ENCODE results near the gene PCNT. TPM values are rescaled to one million over a fixed set of nuclear protein-coding genes. Genes with fewer than 3 reads are reported as not detected.

The PCNT gene
- polyA plus RNA-seq, 6 donors from 2014 or later, result 4.7 to 32.5 (median 10.7) TPM

DNA sequence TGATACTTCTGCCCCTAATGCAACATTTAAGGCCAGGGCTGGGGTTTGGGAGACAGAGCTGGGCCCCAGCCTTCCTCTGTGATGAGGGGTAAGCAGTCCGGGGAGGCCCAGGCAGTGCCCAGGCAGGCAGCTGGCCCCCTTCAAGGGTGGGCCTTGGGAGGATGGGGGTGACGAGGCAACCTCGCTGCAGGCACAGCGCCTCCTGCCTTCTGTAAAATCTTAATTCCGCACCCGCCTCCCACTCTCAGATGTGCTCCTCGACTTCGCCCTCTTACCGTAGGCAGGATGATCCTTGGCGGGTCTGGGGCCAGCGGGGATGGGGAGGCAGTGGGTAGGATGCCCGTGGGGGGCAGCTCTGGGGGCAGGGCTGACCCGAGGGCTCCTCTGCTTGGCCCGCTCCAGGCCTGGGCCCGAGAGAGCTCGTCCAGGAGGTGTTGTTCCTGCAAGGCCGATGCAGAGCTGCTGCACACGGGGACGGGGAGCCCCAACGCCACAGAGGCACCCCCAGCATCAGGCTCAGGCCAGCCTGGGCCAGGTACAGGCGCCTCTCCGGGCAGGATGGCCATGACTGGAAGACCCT is 9.4 kb upstream of the PCNT start:
- no peaks in the 10 kb centered on the region for H3K27me3 Mint-ChIP-seq
- ATAC-seq (ENCODE audit: low read depth in 2 of 2), result no peak

DNA sequence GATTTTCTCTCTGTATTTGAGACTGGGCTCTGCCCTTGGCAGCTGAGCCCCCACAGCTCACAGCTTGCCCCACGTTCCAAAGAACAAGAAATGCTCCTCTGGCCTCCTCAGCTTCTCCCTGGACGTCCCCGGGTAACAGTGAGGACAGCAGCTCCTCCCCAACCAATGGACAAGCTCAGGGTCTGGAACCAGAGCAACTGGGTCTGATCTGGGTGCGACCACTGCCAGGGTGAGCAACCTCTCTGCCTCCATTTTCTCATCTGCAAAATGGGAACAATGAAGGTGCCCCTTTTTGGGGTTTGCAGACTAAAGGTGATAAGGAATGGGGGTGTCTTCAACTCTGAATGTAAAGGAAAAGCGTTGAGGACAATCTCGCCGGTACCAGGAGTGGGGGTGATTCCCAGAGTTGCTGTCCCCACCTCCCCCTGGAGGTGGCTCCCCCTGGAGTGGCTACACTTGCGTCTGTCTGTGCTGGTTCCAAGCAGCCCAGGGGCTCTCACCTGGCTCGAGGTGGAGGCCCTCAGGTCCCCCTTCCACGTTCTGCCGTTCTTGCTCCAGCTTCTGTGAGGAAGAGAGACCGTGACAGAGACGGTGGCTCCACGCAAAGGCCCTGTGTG is 7.1 kb upstream of the PCNT start:
- Mint-ChIP-seq H3K27me3 (no peaks in the 10 kb centered on the region), H3K36me3 (no peaks in the 10 kb centered on the region), H3K27ac (no peak overlapping the region), H3K4me3 (no peak overlapping the region), H3K4me1 (peaks cover 0 to 9% (median 3%) of the 10 kb centered on the region in 3 donors), H3K9me3 (no peaks in the 10 kb centered on the region)
- no peak for ATAC-seq (ENCODE audit: low read depth in 2 of 2)
- no peak for DNase-seq

More for the DNA sequence above, 9.4 kb upstream of the PCNT start:
- no peak for DNase-seq
- Mint-ChIP-seq H3K27ac (no peak overlapping the region), H3K36me3 (no peaks in the 10 kb centered on the region), H3K4me3 (no peak overlapping the region), H3K9me3 (no peaks in the 10 kb centered on the region), H3K4me1 (no peaks in the 10 kb centered on the region)

DNA sequence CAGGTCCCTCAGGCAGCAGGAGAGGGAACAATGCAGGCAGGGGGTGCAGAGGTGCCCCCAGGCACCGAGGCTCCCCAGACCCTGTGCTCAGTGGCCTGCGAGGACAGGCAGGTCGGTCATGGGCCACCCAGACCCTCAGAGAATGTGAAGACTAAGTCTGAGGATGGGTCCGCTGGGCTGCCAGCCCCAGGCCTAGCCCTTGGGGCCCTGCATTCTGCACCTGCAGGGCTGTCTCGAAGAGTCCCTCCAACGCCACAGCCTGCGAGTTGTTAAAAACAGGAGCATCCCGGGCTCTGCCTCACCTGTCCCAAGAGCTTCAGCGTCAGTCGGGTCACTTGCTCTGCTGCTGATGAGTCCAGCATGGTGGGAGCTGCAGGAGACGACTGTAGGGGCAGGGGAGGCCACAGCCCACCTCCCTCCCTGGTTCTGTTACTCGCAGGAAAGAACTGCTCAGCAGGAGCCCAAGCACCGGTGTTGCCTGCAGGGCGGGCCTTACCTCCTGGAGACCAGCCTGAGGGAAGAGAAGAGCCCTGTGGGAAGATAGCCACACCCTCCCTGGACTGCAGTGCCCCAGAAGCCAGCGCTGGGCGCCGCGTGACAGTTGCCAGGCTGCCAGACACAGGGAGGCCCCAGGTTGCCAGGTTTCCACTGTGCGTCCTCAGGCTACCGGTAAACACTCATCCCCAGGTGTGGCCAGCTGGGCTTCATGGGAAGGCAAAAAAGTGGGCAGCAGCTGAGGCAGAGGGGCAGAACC is 6.1 kb upstream of the PCNT start:
- Mint-ChIP-seq H3K4me1 (peaks cover 0 to 19% (median 3%) of the 10 kb centered on the region in 3 donors), H3K9me3 (no peaks in the 10 kb centered on the region), H3K27ac (no peak overlapping the region), H3K36me3 (no peaks in the 10 kb centered on the region), H3K4me3 (no peak overlapping the region), H3K27me3 (no peaks in the 10 kb centered on the region)
- ATAC-seq (ENCODE audit: low read depth in 2 of 2), result no peak
- DNase-seq, result no peak

- no peaks in the 10 kb centered on the region for H3K9me3 Mint-ChIP-seq
- ATAC-seq (ENCODE audit: low read depth in 2 of 2) (no peak), DNase-seq (no peak)
- H3K36me3 Mint-ChIP-seq, result no peaks in the 10 kb centered on the region
- no peak overlapping the region for H3K4me3 Mint-ChIP-seq
- H3K27me3 Mint-ChIP-seq, result no peaks in the 10 kb centered on the region
- no peak overlapping the region for H3K27ac Mint-ChIP-seq
- peaks cover 0 to 23% (median 3%) of the 10 kb centered on the region in 3 donors for H3K4me1 Mint-ChIP-seq
Observed at GRCh38 chr21:46318464-46318845, 5.5 kb upstream of the PCNT start.

DNA sequence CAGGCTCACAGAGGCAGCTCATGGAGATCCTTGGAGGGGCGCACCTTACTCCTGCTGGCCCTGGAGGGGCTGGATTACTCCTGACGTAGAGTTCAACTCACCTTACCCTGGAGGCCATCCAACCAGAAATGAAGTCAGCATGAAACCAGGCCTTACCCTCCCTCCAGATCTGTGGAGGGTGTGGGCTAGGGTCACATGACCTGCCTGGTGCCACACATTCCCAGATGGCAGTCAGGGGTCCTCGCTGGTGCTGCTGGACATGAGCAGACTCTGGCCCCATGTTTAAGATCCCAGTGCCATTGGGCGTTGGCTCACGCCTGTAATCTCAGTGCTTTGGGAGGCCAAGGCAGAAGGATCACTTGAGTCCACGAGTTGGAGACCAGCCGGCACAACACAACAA is 4.8 kb upstream of the PCNT start:
- no peak overlapping the region for H3K4me3 Mint-ChIP-seq
- no peaks in the 10 kb centered on the region for H3K9me3 Mint-ChIP-seq
- H3K36me3 Mint-ChIP-seq, result no peaks in the 10 kb centered on the region

DNA sequence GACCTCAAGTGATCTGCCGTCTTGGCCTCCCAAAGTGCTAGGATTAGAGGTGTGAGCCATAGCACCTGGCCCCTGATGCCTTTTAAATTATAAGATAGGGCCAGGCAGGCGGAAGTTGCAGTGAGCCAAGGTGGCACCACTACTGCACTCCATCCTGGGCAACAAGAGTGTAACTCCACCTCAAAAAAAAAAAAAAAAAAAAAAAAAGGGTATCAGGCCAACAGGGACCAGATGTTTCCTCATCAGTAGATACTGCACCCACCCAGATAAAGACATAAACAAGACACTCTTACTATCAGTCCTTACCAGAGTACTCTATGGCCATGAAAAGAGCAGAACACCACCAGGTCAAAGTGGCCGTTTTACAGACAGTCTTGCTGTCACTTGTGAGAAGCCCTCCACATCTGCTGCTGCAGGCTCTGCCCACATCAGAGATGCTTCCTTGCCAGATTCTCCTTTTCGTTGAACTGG is 3.6 kb upstream of the PCNT start:
- Mint-ChIP-seq H3K4me1 (peaks cover 3 to 26% (median 8%) of the 10 kb centered on the region in 3 donors), H3K27ac (peak overlapping the region in 1 of 6 donors; percentile 50), H3K36me3 (no peaks in the 10 kb centered on the region), H3K27me3 (no peaks in the 10 kb centered on the region), H3K4me3 (peak overlapping the region in 3 of 8 donors; percentile 38 to 73 (median 66)), H3K9me3 (no peaks in the 10 kb centered on the region)
- ATAC-seq (ENCODE audit: low read depth in 2 of 2) (no peak), DNase-seq (no peak)

More for the DNA sequence above, 4.8 kb upstream of the PCNT start:
- no peaks in the 10 kb centered on the region for H3K27me3 Mint-ChIP-seq
- DNase-seq (no peak), ATAC-seq (ENCODE audit: low read depth in 2 of 2) (no peak)
- no peak overlapping the region for H3K27ac Mint-ChIP-seq
- H3K4me1 Mint-ChIP-seq, result peaks cover 0 to 23% (median 7%) of the 10 kb centered on the region in 3 donors

DNA sequence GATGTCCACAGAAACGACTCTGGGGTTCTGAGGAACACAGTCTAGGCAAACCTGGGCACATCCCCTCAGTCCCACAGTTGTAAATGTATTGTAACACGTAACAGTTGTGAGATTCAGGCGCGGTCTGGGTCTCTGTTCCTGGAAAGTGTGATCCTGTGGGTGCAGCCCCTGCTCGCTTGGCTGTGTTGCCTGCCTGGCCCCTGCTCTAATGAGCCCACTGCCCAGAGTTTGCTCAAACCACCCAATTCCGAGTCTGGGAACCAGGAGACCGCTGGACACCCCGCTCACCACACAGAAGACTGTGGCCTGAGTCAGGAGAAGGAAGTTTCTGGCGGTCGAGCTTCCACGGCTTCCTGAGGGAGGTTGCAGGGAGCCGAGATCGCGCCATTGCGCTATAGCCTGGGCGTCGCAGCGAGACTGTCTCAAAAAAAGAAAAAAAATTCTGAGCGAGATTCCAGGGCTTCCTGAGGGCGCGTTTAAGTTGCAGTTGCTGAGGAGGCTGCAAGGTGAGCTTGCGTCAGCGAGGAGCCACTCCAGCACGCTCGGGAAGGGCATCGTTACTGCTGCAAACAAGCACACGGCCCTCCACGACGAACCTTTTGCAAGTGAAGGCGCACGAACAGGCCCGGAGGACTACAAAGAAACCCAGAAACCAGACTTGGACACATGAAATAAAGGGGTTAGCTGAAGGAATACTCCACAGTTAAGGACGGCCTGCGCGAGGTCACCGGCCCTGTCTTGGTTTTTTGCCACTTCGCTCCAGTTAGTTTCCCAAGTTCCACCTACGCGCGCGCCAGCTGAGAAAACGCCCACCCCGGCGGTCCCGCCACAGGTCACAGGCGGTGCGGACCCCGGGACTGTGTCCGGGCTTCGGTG is 1.4 kb upstream of the PCNT start:
- Mint-ChIP-seq H3K27ac (peak overlapping the region in 4 of 6 donors; percentile 28 to 69 (median 56)), H3K27me3 (no peaks in the 10 kb centered on the region), H3K9me3 (no peaks in the 10 kb centered on the region), H3K4me1 (peaks cover 7 to 36% (median 12%) of the 10 kb centered on the region in 3 donors), H3K4me3 (peak overlapping the region; percentile 91 to 99 (median 95)), H3K36me3 (peaks cover 0 to 6% of the 10 kb centered on the region in 2 donors)
- ATAC-seq (ENCODE audit: low read depth in 2 of 2) (no peak), DNase-seq (no peak)

GRCh38 chr21:46323227-46323709 is 688 bp upstream of the PCNT start:
- Mint-ChIP-seq H3K27me3 (no peaks in the 10 kb centered on the region), H3K4me1 (peaks cover 7 to 36% (median 12%) of the 10 kb centered on the region in 3 donors), H3K27ac (peak overlapping the region in 2 of 6 donors; percentile 20 to 69), H3K4me3 (peak overlapping the region; percentile 91 to 99 (median 95)), H3K9me3 (no peaks in the 10 kb centered on the region), H3K36me3 (peaks cover 0 to 7% of the 10 kb centered on the region in 2 donors)
- no peak for ATAC-seq (ENCODE audit: low read depth in 2 of 2)
- DNase-seq, result no peak

DNA sequence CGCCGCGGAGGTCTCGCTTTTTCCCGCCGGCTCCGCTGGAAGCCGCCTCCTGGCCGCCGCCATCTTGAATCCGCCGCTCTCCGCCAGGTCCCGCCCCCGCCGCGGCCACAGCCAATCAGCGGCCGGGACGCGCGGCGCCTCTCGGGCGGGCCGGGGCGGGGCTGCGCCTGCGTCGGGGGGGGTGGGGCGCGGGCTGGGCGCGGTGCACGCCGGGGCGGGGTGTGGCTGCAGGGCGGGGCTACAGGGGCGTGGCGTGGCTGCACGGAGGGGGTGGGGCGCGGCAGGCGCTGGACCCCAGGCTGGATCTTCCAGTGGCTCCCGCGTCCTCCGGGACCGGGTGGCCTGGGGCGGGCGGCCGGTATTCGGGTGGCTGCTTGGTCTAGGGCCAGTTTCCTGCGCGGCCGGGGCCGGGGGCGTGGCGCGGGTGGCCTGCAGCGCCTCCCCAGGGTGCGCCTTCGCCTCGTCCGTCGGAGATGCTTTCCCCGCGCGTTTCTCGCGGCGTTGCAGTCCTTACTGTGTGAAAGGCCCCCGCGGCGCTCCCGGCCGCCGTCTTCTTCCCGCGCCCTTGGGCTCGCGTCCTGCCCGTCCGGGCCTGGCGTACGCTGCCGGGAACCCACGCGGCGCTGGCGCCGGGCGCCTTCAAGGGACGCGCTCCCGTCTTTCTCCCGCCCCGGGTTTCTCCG is 575 bp downstream of the PCNT start:
- H3K27me3 Mint-ChIP-seq, result no peaks in the 10 kb centered on the region
- H3K4me3 Mint-ChIP-seq, result peak overlapping the region; percentile 91 to 99 (median 96)
- DNase-seq (peak; percentile 88), ATAC-seq (ENCODE audit: low read depth in 2 of 2) (peak; percentile 76 to 77)
- H3K9me3 Mint-ChIP-seq, result no peaks in the 10 kb centered on the region
- peaks cover 7 to 36% (median 12%) of the 10 kb centered on the region in 3 donors for H3K4me1 Mint-ChIP-seq
- H3K27ac Mint-ChIP-seq, result peak overlapping the region in 3 of 6 donors; percentile 93 to 98 (median 96)
- H3K36me3 Mint-ChIP-seq, result peaks cover 0 to 7% of the 10 kb centered on the region in 2 donors

- ATAC-seq (ENCODE audit: low read depth in 2 of 2), result no peak
- Mint-ChIP-seq H3K27me3 (no peaks in the 10 kb centered on the region), H3K27ac (peak overlapping the region in 4 of 6 donors; percentile 28 to 74 (median 48)), H3K4me1 (peaks cover 7 to 35% (median 12%) of the 10 kb centered on the region in 3 donors), H3K4me3 (peak overlapping the region; percentile 89 to 97 (median 92)), H3K9me3 (no peaks in the 10 kb centered on the region), H3K36me3 (peaks cover 0 to 7% of the 10 kb centered on the region in 2 donors)
- DNase-seq, result peak; percentile 16
Observed at GRCh38 chr21:46325073-46325912, 1.3 kb downstream of the PCNT start.

- H3K4me3 Mint-ChIP-seq, result peak overlapping the region in 5 of 8 donors; percentile 53 to 97 (median 96)
Observed at GRCh38 chr21:46326110-46326703, 2.3 kb downstream of the PCNT start.

More at GRCh38 chr21:46326110-46326703, 2.3 kb downstream of the PCNT start:
- no peaks in the 10 kb centered on the region for H3K9me3 Mint-ChIP-seq
- no peak for DNase-seq
- H3K4me1 Mint-ChIP-seq, result peaks cover 7 to 32% (median 12%) of the 10 kb centered on the region in 3 donors
- peaks cover 0 to 7% of the 10 kb centered on the region in 2 donors for H3K36me3 Mint-ChIP-seq
- H3K27ac Mint-ChIP-seq, result no peak overlapping the region
- ATAC-seq (ENCODE audit: low read depth in 2 of 2), result no peak
- no peaks in the 10 kb centered on the region for H3K27me3 Mint-ChIP-seq
